OCI-LY3 (cell line): ENCODE measurements around the gene GABRG3.

Experiments
- EZH2phosphoT487 ChIP-seq: fragments of 200-600 bp; shearing (Covaris generic); IDR thresholded peaks from 2 replicates; pipeline ENCODE4 v1.6.1; 2018; ENCODE audit warnings: antibody characterized with exemption, mixed run types, low read depth
- TF ChIP-seq, protein P1 (sequence below): fragments of 200-600, 300-600 bp; sonication (generic); IDR thresholded peaks from 2 replicates; pipeline ENCODE4 v1.5.1; 2014; ENCODE audit warnings: antibody characterized with exemption, low read length, low read depth

DNA sequence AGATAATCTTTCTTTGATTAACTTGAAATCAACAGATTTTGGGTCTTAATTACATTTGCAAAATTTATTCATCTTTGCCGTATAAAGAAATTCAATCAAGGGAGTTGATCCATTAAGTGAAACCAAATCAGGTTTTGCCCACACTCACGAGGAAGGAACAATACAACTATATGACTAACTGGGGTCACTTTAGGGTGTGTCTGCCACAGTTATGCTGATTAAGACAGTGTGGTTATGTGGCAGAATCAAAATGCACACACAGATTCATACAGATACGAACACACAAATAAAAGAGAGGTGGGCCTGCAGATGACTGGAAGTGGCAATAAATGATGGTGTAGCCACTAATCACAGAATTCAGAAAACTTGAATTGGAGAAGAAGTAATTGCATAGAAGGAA lies 543.5 kb downstream of the GABRG3 start:
- TF ChIP-seq, protein P1, sequence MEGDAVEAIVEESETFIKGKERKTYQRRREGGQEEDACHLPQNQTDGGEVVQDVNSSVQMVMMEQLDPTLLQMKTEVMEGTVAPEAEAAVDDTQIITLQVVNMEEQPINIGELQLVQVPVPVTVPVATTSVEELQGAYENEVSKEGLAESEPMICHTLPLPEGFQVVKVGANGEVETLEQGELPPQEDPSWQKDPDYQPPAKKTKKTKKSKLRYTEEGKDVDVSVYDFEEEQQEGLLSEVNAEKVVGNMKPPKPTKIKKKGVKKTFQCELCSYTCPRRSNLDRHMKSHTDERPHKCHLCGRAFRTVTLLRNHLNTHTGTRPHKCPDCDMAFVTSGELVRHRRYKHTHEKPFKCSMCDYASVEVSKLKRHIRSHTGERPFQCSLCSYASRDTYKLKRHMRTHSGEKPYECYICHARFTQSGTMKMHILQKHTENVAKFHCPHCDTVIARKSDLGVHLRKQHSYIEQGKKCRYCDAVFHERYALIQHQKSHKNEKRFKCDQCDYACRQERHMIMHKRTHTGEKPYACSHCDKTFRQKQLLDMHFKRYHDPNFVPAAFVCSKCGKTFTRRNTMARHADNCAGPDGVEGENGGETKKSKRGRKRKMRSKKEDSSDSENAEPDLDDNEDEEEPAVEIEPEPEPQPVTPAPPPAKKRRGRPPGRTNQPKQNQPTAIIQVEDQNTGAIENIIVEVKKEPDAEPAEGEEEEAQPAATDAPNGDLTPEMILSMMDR, result no peak
- no peak for TF ChIP-seq EZH2phosphoT487
